Measurements from ENCODE around the gene IGFBP3. TPM values are rescaled to one million over a fixed set of nuclear protein-coding genes. Genes with fewer than 3 reads are reported as not detected.
A peak's percentile ranks its signal among the peaks of the same experiment; 100 is the strongest.

IGFBP3 gene
- total and polyA plus RNA-seq, 2 donors from 2014 or later = 50.5 to 193 TPM

DNA sequence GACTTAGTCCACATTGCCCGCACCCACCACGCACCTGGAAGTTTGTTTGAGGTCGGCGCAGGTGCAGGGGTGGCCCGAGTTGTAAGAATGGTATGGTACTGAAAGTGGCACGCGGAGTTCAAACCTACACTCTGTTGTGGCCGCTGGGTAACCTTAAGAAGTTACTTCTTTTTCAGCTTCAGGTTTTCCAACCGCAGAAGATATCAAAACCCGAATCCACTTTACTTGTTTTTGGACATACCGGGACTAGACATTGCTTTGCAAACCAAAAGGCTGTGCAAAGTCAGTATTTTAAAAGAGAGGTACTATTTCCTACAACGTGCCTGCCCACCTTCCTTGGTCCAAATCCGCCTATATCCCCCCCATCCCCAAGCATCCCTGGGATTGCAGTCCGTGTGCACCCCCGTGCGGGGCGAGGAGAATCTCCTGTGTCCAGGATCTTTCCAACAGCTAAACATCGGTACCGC is 1.0 kb downstream of the IGFBP3 start:
- peak in 2 of 5 donors; percentile 23 to 25 for DNase-seq
- FAIRE-seq = no peak
- H3K27me3 ChIP-seq (ENCODE audit: control insufficient read depth, insufficient read depth, low read length) = peaks cover 7% of the 10 kb centered on the region
- H3K4me1 ChIP-seq (ENCODE audit: control insufficient read depth in 2 of 3, insufficient read depth in 2 of 3, low read depth in 1 of 3, low read length in 3 of 3) = peaks cover 7 to 23% (median 7%) of the 10 kb centered on the region in 3 donors
- TF ChIP-seq CTCF (IDR thresholded peaks at IDR 0.05; ENCODE audit: borderline replicate concordance, extremely low read depth, insufficient read depth) = no peak
- no peak overlapping the region for H3K27ac ChIP-seq (ENCODE audit: low read depth in 2 of 2, low read length in 2 of 2)
- intact Hi-C loops (cut with DNase I) = loop anchor here (5.0 to 10.0 kb wide), 3 partner anchors 432 to 1255 kb away; no protein-coding TSS in a partner anchor
- H3K9me3 ChIP-seq (ENCODE audit: control insufficient read depth in 2 of 3, insufficient read depth in 1 of 3, low read length in 3 of 3) = no peaks in the 10 kb centered on the region
- H3K4me3 ChIP-seq (ENCODE audit: low read length in 3 of 3) = peak overlapping the region; percentile 27 to 68 (median 64)
- peak overlapping the region in 2 of 3 donors; percentile 31 to 34 for H3K9ac ChIP-seq (ENCODE audit: low read length in 3 of 3)
- H3K36me3 ChIP-seq (ENCODE audit: control insufficient read depth in 2 of 3, insufficient read depth in 3 of 3, low read length in 3 of 3) = peaks cover 0 to 13% (median 7%) of the 10 kb centered on the region in 3 donors

- Histone ChIP-seq H3K27ac (ENCODE audit: low read depth in 2 of 2, low read length in 2 of 2) (no peak overlapping the region), H3K27me3 (ENCODE audit: control insufficient read depth, insufficient read depth, low read length) (peaks cover 7% of the 10 kb centered on the region), H3K4me1 (ENCODE audit: control insufficient read depth in 2 of 3, insufficient read depth in 2 of 3, low read depth in 1 of 3, low read length in 3 of 3) (peaks cover 7 to 23% (median 7%) of the 10 kb centered on the region in 3 donors), H3K9me3 (ENCODE audit: control insufficient read depth in 2 of 3, insufficient read depth in 1 of 3, low read length in 3 of 3) (no peaks in the 10 kb centered on the region), H3K9ac (ENCODE audit: low read length in 3 of 3) (peak overlapping the region in 1 of 3 donors; percentile 23), H3K4me3 (ENCODE audit: low read length in 3 of 3) (peak overlapping the region in 1 of 3 donors; percentile 64), H3K36me3 (ENCODE audit: control insufficient read depth in 2 of 3, insufficient read depth in 3 of 3, low read length in 3 of 3) (peaks cover 0 to 13% (median 8%) of the 10 kb centered on the region in 3 donors)
- TF ChIP-seq CTCF (IDR thresholded peaks at IDR 0.05; ENCODE audit: borderline replicate concordance, extremely low read depth, insufficient read depth) = no peak
- DNase-seq (peak in 2 of 5 donors; percentile 7 to 9), FAIRE-seq (no peak)
- intact Hi-C loops (cut with DNase I) = loop anchor here (10.0 kb wide), 1 partner anchor 1255 kb away; no protein-coding TSS in a partner anchor
These were observed 1.8 kb downstream of the IGFBP3 start for GRCh38 chr7:45919231-45919784.

DNA sequence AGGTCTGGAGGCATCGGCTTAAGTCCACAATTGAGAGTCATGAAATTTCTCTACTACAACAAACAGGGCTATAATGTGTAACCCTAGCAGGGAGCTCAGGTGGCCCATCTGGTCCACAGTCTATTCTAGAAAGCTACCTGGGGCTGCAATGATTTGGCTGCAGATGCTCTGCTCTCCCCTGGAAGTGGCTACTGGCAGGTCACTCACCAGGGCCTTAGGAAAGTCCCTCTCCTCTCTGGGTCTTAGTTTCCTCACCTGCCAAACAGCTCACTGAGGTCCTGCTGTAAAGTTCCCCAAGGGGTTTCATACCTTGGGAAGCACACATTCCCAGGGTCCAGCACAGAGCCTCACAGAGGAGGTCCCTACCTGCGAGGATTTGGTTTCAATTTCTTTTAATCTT is 2.5 kb downstream of the IGFBP3 start:
- no peak for TF ChIP-seq CTCF (IDR thresholded peaks at IDR 0.05; ENCODE audit: borderline replicate concordance, extremely low read depth, insufficient read depth)
- Histone ChIP-seq H3K27me3 (ENCODE audit: control insufficient read depth, insufficient read depth, low read length) (peaks cover 7% of the 10 kb centered on the region), H3K4me1 (ENCODE audit: control insufficient read depth in 2 of 3, insufficient read depth in 2 of 3, low read depth in 1 of 3, low read length in 3 of 3) (peaks cover 7 to 23% (median 7%) of the 10 kb centered on the region in 3 donors), H3K9ac (ENCODE audit: low read length in 3 of 3) (no peak overlapping the region), H3K9me3 (ENCODE audit: control insufficient read depth in 2 of 3, insufficient read depth in 1 of 3, low read length in 3 of 3) (no peaks in the 10 kb centered on the region), H3K4me3 (ENCODE audit: low read length in 3 of 3) (peak overlapping the region in 2 of 3 donors; percentile 3 to 64), H3K27ac (ENCODE audit: low read depth in 2 of 2, low read length in 2 of 2) (no peak overlapping the region), H3K36me3 (ENCODE audit: control insufficient read depth in 2 of 3, insufficient read depth in 3 of 3, low read length in 3 of 3) (peaks cover 0 to 13% (median 9%) of the 10 kb centered on the region in 3 donors)
- DNase-seq (no peak), FAIRE-seq (no peak)
- intact Hi-C loops (cut with DNase I) = loop anchor here (10.0 kb wide), 1 partner anchor 1256 kb away; no protein-coding TSS in a partner anchor
